ENCODE results near the gene TIMM17A. TPM values are rescaled to one million over a fixed set of nuclear protein-coding genes. Genes with fewer than 3 reads are reported as not detected.

The TIMM17A gene
- 18.9 TPM for total RNA-seq

GRCh38 chr1:201955009-201955728 lies at the start of gene TIMM17A:
TSS of gene TIMM17A (plus strand) at chr1:201955503. CDS start at chr1:201955527, 24 bp downstream.
- peaks cover 0 to 20% of the 10 kb centered on the region in 2 donors for H3K36me3 ChIP-seq
- TF ChIP-seq CTCF (IDR thresholded peaks at IDR 0.05): no peak
- TF ChIP-seq POLR2AphosphoS5 (IDR thresholded peaks at IDR 0.05; ENCODE audit: insufficient read depth in 1 of 2, low read depth in 1 of 2): peak; percentile 89 to 95
- peak in 1 of 2 donors; percentile 62 for TF ChIP-seq POLR2A (IDR thresholded peaks at IDR 0.05)
- H3K9me3 ChIP-seq: no peaks in the 10 kb centered on the region
- no peaks in the 10 kb centered on the region for H3K27me3 ChIP-seq
- H3K4me3 ChIP-seq: peak within 1 kb of the TSS; percentile 93 to 94
- H3K27ac ChIP-seq: peak within 1 kb of the TSS; percentile 83
- peak in 1 of 2 donors; percentile 97 for DNase-seq (ENCODE audit: extremely low spot score in 2 of 2)
- intact Hi-C loops (cut with DNase I): loop anchor here (10.0 kb wide), 1 partner anchor 420 kb away; the partner anchor contains the start of gene NAV1
- peaks cover 22% of the 10 kb centered on the region for H3K4me1 ChIP-seq

GRCh38 chr1:201906336-201906735 lies 49.0 kb upstream of the TIMM17A start:
- Histone ChIP-seq H3K9me3 (no peaks in the 10 kb centered on the region), H3K27ac (peak overlapping the region; percentile 93), H3K4me3 (no peak overlapping the region), H3K36me3 (no peaks in the 10 kb centered on the region), H3K27me3 (no peaks in the 10 kb centered on the region), H3K4me1 (peaks cover 84% of the 10 kb centered on the region)
- no peak for DNase-seq (ENCODE audit: extremely low spot score in 2 of 2)
- intact Hi-C loops (cut with DNase I): no loop called here
- TF ChIP-seq POLR2AphosphoS5 (IDR thresholded peaks at IDR 0.05; ENCODE audit: insufficient read depth in 1 of 2, low read depth in 1 of 2): no peak
- TF ChIP-seq POLR2A (IDR thresholded peaks at IDR 0.05): no peak
- no peak for TF ChIP-seq CTCF (IDR thresholded peaks at IDR 0.05)

GRCh38 chr1:201907621-201908020 lies 47.7 kb upstream of the TIMM17A start:
- DNase-seq (ENCODE audit: extremely low spot score in 2 of 2): no peak
- TF ChIP-seq POLR2AphosphoS5 (IDR thresholded peaks at IDR 0.05; ENCODE audit: insufficient read depth in 1 of 2, low read depth in 1 of 2): no peak
- Histone ChIP-seq H3K4me1 (peaks cover 89% of the 10 kb centered on the region), H3K27me3 (no peaks in the 10 kb centered on the region), H3K9me3 (no peaks in the 10 kb centered on the region), H3K27ac (peak overlapping the region; percentile 93), H3K36me3 (no peaks in the 10 kb centered on the region), H3K4me3 (no peak overlapping the region)
- intact Hi-C loops (cut with DNase I): no loop called here

- Histone ChIP-seq H3K4me1 (peaks cover 89% of the 10 kb centered on the region), H3K27ac (peak overlapping the region; percentile 92), H3K36me3 (no peaks in the 10 kb centered on the region), H3K4me3 (no peak overlapping the region), H3K27me3 (no peaks in the 10 kb centered on the region), H3K9me3 (no peaks in the 10 kb centered on the region)
- DNase-seq (ENCODE audit: extremely low spot score in 2 of 2): no peak
- TF ChIP-seq POLR2A (IDR thresholded peaks at IDR 0.05): no peak
- no peak for TF ChIP-seq CTCF (IDR thresholded peaks at IDR 0.05)
- TF ChIP-seq POLR2AphosphoS5 (IDR thresholded peaks at IDR 0.05; ENCODE audit: insufficient read depth in 1 of 2, low read depth in 1 of 2): no peak
- intact Hi-C loops (cut with DNase I): no loop called here
Measured at GRCh38 chr1:201911826-201912571, 43.3 kb upstream of the TIMM17A start.

- no peak for DNase-seq (ENCODE audit: extremely low spot score in 2 of 2)
- Histone ChIP-seq H3K4me3 (no peak overlapping the region), H3K4me1 (peaks cover 89% of the 10 kb centered on the region), H3K36me3 (no peaks in the 10 kb centered on the region), H3K9me3 (no peaks in the 10 kb centered on the region), H3K27ac (peak overlapping the region; percentile 92), H3K27me3 (no peaks in the 10 kb centered on the region)
- intact Hi-C loops (cut with DNase I): no loop called here
- TF ChIP-seq POLR2AphosphoS5 (IDR thresholded peaks at IDR 0.05; ENCODE audit: insufficient read depth in 1 of 2, low read depth in 1 of 2): peak; percentile 12 to 63
- no peak for TF ChIP-seq POLR2A (IDR thresholded peaks at IDR 0.05)
- TF ChIP-seq CTCF (IDR thresholded peaks at IDR 0.05): no peak
Measured at GRCh38 chr1:201912832-201913231, 42.5 kb upstream of the TIMM17A start.
